Upper lobe of right lung (tissue), 1 donor: ENCODE measurements around the gene CDK12. TPM values are rescaled to one million over a fixed set of nuclear protein-coding genes. Genes with fewer than 3 reads are reported as not detected.

Source experiments
- ATAC-seq: fragments of 200-7000 bp; cut with Tn5 transposase; one replicate; pipeline ENCODE4 v1.9.1; 2020; ENCODE audit warnings: mild to moderate bottlenecking, moderate library complexity
- DNase-seq: peaks from one replicate; pipeline ENCODE4 v3.0.0-alpha.2; 2020
- H3K27ac ChIP-seq: fragments of 200-600 bp; one replicate; pipeline ENCODE4 v1.8.0; 2022
- H3K27me3 ChIP-seq: fragments of 200-600 bp; one replicate; pipeline ENCODE4 v1.8.0; 2022; ENCODE audit warnings: mild to moderate bottlenecking
- H3K36me3 ChIP-seq: fragments of 200-600 bp; one replicate; pipeline ENCODE4 v1.8.0; 2022
- H3K4me1 ChIP-seq: fragments of 200-600 bp; one replicate; pipeline ENCODE4 v1.8.0; 2022
- H3K4me3 ChIP-seq: fragments of 200-600 bp; one replicate; pipeline ENCODE4 v1.8.0; 2022; ENCODE audit warnings: mild to moderate bottlenecking
- H3K9me3 ChIP-seq: fragments of 200-600 bp; one replicate; pipeline ENCODE4 v1.8.0; 2022
- intact Hi-C: fragments of 100-400 bp; cut with DNase I; formaldehyde crosslinking; loops from one replicate; pipeline ENCODE4 v1.11.0; 2022
- total RNA-seq: library from RNA; stranded (reverse); fragmentation: NEBNext Ultra II Directional; extraction: Animal tissue kit (Norgen Biotek cat#: 25700); gene quantifications from one replicate; pipeline ENCODE4 v1.2.1, GENCODE V29; 2021
- TF ChIP-seq, protein P1 (sequence below): fragments of 200-600 bp; IDR thresholded peaks from one replicate; pipeline ENCODE4 v1.8.0; 2022; ENCODE audit warnings: antibody characterized with exemption
- donor health status: DM: no; HTN: yes; CAD: no; lungs with severe emphysema.

CDK12 gene
- total RNA-seq, 1 donor from 2014 or later: 53.6 TPM

DNA sequence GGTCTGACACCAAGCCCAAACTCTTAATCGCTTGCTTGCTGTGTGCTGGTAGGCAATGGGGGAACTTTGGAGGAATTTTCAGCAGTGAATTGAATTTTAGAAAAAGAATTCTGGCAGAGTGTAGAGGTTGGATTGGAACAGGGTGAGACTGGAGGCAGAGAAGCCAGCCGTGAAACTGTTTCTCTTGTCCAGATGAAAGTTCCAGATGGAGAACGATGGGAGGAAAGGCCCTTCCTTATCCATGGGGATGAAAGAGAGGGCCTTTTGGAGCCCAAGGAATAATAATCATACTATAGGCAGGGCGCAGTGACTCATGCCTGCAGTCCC, 120.4 kb downstream of the CDK12 start:
- Histone ChIP-seq H3K36me3 (no peaks in the 10 kb centered on the region), H3K27me3 (no peaks in the 10 kb centered on the region), H3K27ac (no peak overlapping the region), H3K4me1 (no peaks in the 10 kb centered on the region), H3K4me3 (no peak overlapping the region), H3K9me3 (no peaks in the 10 kb centered on the region)
- no peak for DNase-seq
- intact Hi-C loops: no loop called here
- ATAC-seq: no peak
- TF ChIP-seq, protein P1, sequence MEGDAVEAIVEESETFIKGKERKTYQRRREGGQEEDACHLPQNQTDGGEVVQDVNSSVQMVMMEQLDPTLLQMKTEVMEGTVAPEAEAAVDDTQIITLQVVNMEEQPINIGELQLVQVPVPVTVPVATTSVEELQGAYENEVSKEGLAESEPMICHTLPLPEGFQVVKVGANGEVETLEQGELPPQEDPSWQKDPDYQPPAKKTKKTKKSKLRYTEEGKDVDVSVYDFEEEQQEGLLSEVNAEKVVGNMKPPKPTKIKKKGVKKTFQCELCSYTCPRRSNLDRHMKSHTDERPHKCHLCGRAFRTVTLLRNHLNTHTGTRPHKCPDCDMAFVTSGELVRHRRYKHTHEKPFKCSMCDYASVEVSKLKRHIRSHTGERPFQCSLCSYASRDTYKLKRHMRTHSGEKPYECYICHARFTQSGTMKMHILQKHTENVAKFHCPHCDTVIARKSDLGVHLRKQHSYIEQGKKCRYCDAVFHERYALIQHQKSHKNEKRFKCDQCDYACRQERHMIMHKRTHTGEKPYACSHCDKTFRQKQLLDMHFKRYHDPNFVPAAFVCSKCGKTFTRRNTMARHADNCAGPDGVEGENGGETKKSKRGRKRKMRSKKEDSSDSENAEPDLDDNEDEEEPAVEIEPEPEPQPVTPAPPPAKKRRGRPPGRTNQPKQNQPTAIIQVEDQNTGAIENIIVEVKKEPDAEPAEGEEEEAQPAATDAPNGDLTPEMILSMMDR: no peak

DNA sequence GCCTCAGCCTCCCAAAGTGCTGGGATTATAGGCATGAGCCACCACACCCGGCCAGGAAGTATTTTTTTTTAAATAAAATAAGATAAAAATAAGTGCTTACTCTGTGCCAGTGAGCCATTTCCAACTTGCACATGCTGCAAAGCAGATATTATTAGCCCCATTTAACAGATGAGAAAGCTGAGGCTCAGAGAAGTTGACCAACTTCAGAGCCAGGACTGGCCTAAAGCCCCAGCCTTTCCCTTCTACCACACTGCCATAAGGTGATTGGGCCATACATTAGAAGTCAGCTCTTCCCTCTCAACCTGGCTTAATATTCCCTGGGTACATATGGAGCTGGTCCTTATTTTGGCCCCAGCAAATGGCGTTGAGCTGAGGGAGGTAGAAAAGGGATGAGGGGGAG, 121.4 kb downstream of the CDK12 start:
- intact Hi-C loops: no loop called here
- Histone ChIP-seq H3K36me3 (no peaks in the 10 kb centered on the region), H3K9me3 (no peaks in the 10 kb centered on the region), H3K4me3 (no peak overlapping the region), H3K27ac (no peak overlapping the region), H3K27me3 (peaks cover 5% of the 10 kb centered on the region), H3K4me1 (no peaks in the 10 kb centered on the region)
- ATAC-seq (no peak), DNase-seq (no peak)
- TF ChIP-seq, protein P1: no peak

Other genes with a start within 250 kb of the CDK12 start
- 0.46 TPM for gene STAC2, start 235.5 kb upstream of the CDK12 start, total RNA-seq
- gene FBXL20, start 59.9 kb upstream of the CDK12 start, total RNA-seq: 23.9 TPM
- gene MED1, start 10.2 kb upstream of the CDK12 start, total RNA-seq: 37.2 TPM
- gene NEUROD2, start 146.4 kb downstream of the CDK12 start, total RNA-seq: not detected
- 25.1 TPM for gene PPP1R1B, start 165.5 kb downstream of the CDK12 start, total RNA-seq
- gene STARD3, start 175.7 kb downstream of the CDK12 start, total RNA-seq: 78.2 TPM
- gene TCAP, start 203.9 kb downstream of the CDK12 start, total RNA-seq: 5.3 TPM
- 4.3 TPM for gene PNMT, start 207.0 kb downstream of the CDK12 start, total RNA-seq
- 24.5 TPM for gene PGAP3, start 226.6 kb downstream of the CDK12 start, total RNA-seq
- gene ERBB2, start 238.6 kb downstream of the CDK12 start, total RNA-seq: 97.5 TPM